Effector memory CD8-positive, alpha-beta T cell (primary cell): Measurements from ENCODE around the gene RET.

Experiments used
- ATAC-seq: fragments of 150-1000 bp; cut with Tn5 transposase; replicated peaks from 2 replicates; pipeline ENCODE4 v1.10.0; 2021; ENCODE audit warnings: mild to moderate bottlenecking, moderate library complexity
- DNase-seq, 3 experiments: peaks; one replicate each; pipeline ENCODE4 v3.0.0; 2021
- H3K27ac Mint-ChIP-seq, 2 donors: one replicate each; pipeline ENCODE4 v1.8.0; 2022; ENCODE audit warnings: mild to moderate bottlenecking in 2 of 2, mixed read lengths in 2 of 2, moderate library complexity in 2 of 2
- H3K27me3 Mint-ChIP-seq, 2 donors: one replicate each; pipeline ENCODE4 v1.8.0; 2022; ENCODE audit warnings: mixed read lengths in 2 of 2
- H3K36me3 Mint-ChIP-seq: one replicate; pipeline ENCODE4 v1.8.0; 2022; ENCODE audit warnings: mild to moderate bottlenecking, moderate library complexity, mixed read lengths; ENCODE audit not compliant: insufficient read depth
- H3K4me1 Mint-ChIP-seq, 2 donors: one replicate each; pipeline ENCODE4 v1.8.0; 2022; ENCODE audit warnings: low read depth in 2 of 2, mixed read lengths in 2 of 2
- H3K4me3 Mint-ChIP-seq, 2 donors: one replicate each; pipeline ENCODE4 v1.8.0; 2022; ENCODE audit warnings: mild to moderate bottlenecking in 2 of 2, mixed read lengths in 2 of 2, moderate library complexity in 2 of 2
- H3K9me3 Mint-ChIP-seq, 2 donors: one replicate each; pipeline ENCODE4 v1.8.0; 2022; ENCODE audit warnings: mixed read lengths in 2 of 2

Gene RET

DNA sequence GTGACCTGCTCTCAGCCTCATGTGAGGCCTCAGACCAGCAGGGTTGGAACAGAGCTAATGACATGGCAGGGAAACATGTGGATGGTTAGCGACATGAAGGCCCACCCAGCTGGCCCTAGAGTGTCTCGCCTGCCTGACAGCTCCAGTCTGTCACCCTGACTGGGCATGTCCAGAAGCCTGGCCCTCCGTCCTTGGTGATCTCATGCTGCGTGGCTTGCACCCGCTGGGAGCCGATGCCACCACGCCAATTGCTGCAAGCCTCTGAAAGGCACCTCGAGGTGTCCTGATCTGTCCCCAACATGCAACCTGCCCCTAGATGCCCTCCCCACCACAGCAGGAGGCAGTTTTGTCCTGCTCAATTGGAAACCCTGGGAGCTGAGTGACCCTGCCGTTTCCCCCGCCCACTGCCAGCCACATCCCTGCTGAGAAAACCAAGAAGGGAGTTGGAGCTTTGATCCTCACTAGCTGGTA, 27.8 kb upstream of the RET start:
- ATAC-seq (no peak), DNase-seq (no peak)
- Mint-ChIP-seq H3K27ac (no peak overlapping the region), H3K27me3 (peaks cover 14 to 40% of the 10 kb centered on the region in 2 donors), H3K9me3 (no peaks in the 10 kb centered on the region), H3K4me1 (no peaks in the 10 kb centered on the region), H3K4me3 (no peak overlapping the region), H3K36me3 (no peaks in the 10 kb centered on the region)

- no peak overlapping the region for H3K27ac Mint-ChIP-seq
- no peak for ATAC-seq
- no peak for DNase-seq
- H3K36me3 Mint-ChIP-seq: no peaks in the 10 kb centered on the region
- no peaks in the 10 kb centered on the region for H3K4me1 Mint-ChIP-seq
- peaks cover 14 to 35% of the 10 kb centered on the region in 2 donors for H3K27me3 Mint-ChIP-seq
- H3K9me3 Mint-ChIP-seq: no peaks in the 10 kb centered on the region
- no peak overlapping the region for H3K4me3 Mint-ChIP-seq
These were observed 26.9 kb upstream of the RET start for GRCh38 chr10:43050011-43050410.

GRCh38 chr10:43053825-43054224, 23.0 kb upstream of the RET start:
- no peaks in the 10 kb centered on the region for H3K9me3 Mint-ChIP-seq
- H3K27me3 Mint-ChIP-seq: peaks cover 31 to 54% of the 10 kb centered on the region in 2 donors
- H3K27ac Mint-ChIP-seq: no peak overlapping the region
- H3K4me1 Mint-ChIP-seq: no peaks in the 10 kb centered on the region
- no peaks in the 10 kb centered on the region for H3K36me3 Mint-ChIP-seq
- H3K4me3 Mint-ChIP-seq: no peak overlapping the region
- DNase-seq (no peak), ATAC-seq (no peak)

- H3K4me3 Mint-ChIP-seq: no peak overlapping the region
- H3K27me3 Mint-ChIP-seq: peaks cover 36 to 54% of the 10 kb centered on the region in 2 donors
- no peaks in the 10 kb centered on the region for H3K36me3 Mint-ChIP-seq
- DNase-seq (no peak), ATAC-seq (no peak)
- no peak overlapping the region for H3K27ac Mint-ChIP-seq
- H3K9me3 Mint-ChIP-seq: no peaks in the 10 kb centered on the region
- H3K4me1 Mint-ChIP-seq: no peaks in the 10 kb centered on the region
These were observed 22.3 kb upstream of the RET start for GRCh38 chr10:43054593-43054992.

DNA sequence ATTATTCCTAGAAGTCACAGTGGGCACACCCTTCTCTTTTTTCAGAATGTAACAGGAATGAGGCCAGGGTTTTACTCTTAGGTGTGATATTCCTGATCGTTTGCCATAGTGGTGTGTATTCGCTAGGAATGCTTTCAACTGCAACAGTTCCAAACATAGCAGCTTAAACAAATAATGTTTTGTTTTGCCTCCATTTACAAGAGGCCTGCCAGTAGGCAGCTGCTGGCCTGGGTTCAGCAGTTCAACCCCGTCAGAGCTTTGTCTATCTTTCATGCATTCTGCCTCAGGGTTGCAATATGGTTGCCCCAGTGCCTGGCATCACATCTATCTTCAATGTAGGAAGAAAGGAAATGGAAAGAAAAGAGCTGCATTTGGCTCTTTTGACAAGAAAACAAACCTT, 21.7 kb upstream of the RET start:
- DNase-seq (no peak), ATAC-seq (no peak)
- Mint-ChIP-seq H3K36me3 (no peaks in the 10 kb centered on the region), H3K27me3 (peaks cover 41 to 57% of the 10 kb centered on the region in 2 donors), H3K9me3 (no peaks in the 10 kb centered on the region), H3K4me1 (no peaks in the 10 kb centered on the region), H3K4me3 (no peak overlapping the region), H3K27ac (no peak overlapping the region)

DNA sequence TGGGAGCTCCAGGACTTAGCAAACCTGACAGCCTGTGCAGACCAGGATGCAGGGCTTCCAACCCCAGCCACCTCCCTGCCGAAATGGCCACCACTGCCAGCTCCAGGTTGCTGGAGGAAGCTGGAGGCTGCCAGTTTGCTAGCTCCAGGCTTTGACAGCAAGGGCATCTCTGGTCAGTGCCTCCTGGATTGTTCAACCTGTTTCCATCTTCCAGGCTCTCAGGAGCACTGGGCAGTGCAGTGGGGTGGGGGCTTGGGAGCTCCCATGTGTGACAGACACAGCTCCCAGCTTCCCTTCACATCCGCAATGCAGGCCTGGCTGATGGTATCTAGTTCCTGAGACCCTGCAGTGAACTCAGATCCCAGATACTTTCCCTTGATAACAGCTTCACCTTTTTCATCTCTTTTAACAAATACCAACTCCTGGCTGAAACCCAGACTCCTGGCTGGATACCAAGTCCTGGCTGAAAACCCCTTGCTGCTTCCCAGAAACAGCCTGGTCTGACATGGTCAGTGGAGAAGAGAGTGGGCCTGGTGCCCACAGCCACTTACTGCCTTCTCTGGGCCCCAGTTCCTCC, 20.8 kb upstream of the RET start:
- Mint-ChIP-seq H3K27me3 (peaks cover 43 to 62% of the 10 kb centered on the region in 2 donors), H3K27ac (no peak overlapping the region), H3K36me3 (no peaks in the 10 kb centered on the region), H3K4me1 (no peaks in the 10 kb centered on the region), H3K9me3 (no peaks in the 10 kb centered on the region), H3K4me3 (no peak overlapping the region)
- ATAC-seq: no peak
- DNase-seq: no peak

DNA sequence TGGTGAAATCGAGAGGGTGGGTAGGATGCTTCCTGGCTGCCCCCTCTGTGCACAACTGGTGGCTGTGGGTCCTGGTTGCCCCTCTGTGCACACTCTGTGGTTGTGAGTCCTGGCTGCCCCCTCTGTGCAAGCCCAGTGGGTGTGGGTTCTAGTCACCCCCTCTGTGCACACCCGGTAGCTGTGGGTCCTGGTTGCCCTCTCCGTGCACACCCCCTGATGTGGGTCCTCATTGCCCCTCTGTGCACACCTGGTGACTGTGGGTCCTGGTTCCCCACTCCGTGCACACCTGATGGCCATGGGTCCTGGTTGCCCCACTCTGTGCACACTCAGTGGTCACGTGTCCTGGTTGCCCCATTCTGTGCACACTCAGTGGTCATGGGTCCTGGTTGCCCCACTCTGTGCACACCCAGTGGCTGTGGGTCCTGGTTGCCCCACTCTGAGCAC, 20.3 kb upstream of the RET start:
- Mint-ChIP-seq H3K4me1 (no peaks in the 10 kb centered on the region), H3K9me3 (no peaks in the 10 kb centered on the region), H3K27ac (no peak overlapping the region), H3K36me3 (no peaks in the 10 kb centered on the region), H3K27me3 (peaks cover 43 to 62% of the 10 kb centered on the region in 2 donors), H3K4me3 (no peak overlapping the region)
- ATAC-seq: no peak
- no peak for DNase-seq

DNA sequence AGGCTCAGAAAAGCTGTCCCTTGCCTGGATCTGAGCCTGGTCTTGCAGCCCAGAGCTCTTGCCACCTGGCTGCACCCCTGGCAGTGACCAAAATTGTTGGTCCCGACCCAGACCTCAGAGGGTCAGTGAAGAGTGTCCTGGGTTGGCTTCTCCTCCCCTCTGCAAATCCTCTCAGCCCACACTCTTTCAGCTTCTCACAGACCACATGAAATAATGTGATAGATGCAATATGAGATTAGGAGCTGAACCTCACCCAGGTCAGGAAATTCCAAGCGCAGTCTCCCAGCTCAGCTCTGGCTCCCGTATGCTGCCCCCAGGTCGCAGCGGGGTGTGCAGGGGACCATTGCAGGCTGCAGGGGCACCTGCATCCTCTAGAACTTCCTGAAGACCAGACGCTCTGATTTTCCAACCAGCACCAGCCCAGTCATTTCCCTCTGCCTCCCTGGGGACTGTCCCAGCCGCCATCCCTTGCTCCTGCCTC, 19.6 kb upstream of the RET start:
- Mint-ChIP-seq H3K9me3 (no peaks in the 10 kb centered on the region), H3K36me3 (no peaks in the 10 kb centered on the region)

GRCh38 chr10:43057831-43058340, 19.0 kb upstream of the RET start:
- H3K36me3 Mint-ChIP-seq: no peaks in the 10 kb centered on the region

More for the DNA sequence above, 19.6 kb upstream of the RET start:
- no peaks in the 10 kb centered on the region for H3K4me1 Mint-ChIP-seq
- no peak overlapping the region for H3K27ac Mint-ChIP-seq
- H3K4me3 Mint-ChIP-seq: no peak overlapping the region
- ATAC-seq: no peak
- H3K27me3 Mint-ChIP-seq: peaks cover 43 to 62% of the 10 kb centered on the region in 2 donors
- no peak for DNase-seq

DNA sequence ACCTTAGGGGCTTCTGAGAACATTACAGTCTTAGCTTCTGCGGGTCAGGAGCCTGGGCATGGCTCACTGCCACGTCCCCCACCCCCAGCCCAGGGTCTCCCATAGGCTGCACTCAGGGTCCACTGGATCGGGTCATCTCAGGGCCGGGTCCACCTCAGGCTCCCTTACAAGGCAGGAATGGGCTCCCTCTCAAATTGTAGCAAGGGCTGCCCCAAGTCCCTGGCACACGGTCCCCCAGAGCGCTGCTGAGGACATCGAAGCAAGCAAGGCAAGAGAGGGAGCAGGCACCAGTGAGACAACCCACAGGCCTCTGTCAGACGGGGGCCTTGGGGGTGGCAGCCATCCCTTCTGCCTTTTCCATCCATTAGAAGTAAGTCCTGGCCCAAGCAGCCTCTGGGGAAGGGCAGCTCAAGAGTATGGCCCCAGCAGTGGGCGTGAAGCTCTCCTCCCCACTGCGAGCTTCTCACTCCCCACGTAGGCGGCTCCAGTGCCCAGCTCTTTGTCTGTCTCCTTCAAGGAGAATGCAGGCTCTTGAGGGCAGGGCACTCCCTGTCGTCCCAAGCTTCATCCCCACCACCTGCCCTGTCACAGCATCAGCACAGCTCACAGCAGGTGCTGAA, 18.0 kb upstream of the RET start:
- H3K27ac Mint-ChIP-seq: no peak overlapping the region
- no peaks in the 10 kb centered on the region for H3K4me1 Mint-ChIP-seq
- DNase-seq (no peak), ATAC-seq (no peak)
- H3K36me3 Mint-ChIP-seq: no peaks in the 10 kb centered on the region
- no peak overlapping the region for H3K4me3 Mint-ChIP-seq
- H3K9me3 Mint-ChIP-seq: no peaks in the 10 kb centered on the region
- H3K27me3 Mint-ChIP-seq: peaks cover 29 to 49% of the 10 kb centered on the region in 2 donors

More at GRCh38 chr10:43057831-43058340, 19.0 kb upstream of the RET start:
- no peaks in the 10 kb centered on the region for H3K4me1 Mint-ChIP-seq
- H3K4me3 Mint-ChIP-seq: no peak overlapping the region
- no peaks in the 10 kb centered on the region for H3K9me3 Mint-ChIP-seq
- H3K27ac Mint-ChIP-seq: no peak overlapping the region
- peaks cover 38 to 59% of the 10 kb centered on the region in 2 donors for H3K27me3 Mint-ChIP-seq
- ATAC-seq (no peak), DNase-seq (no peak)

DNA sequence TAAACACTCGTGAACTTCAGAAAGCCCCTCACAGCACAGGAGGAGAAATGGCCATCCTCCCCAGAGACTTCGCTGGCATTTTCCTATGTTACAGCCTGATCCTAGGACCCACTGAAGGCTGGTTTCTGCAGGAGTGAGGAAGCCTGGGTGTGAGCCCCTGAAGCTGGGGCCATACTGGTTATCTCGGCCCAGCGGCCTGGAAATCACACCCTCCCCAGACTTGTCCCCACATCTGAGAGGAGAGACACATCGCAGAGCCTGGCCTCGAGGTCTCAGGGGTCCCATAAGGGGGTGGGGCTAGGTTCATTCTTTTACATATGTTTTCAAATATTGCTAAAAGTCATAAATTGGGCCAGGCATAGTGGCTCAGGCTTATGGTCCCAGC, 17.5 kb upstream of the RET start:
- Mint-ChIP-seq H3K4me3 (no peak overlapping the region), H3K27me3 (peaks cover 28 to 47% of the 10 kb centered on the region in 2 donors), H3K9me3 (no peaks in the 10 kb centered on the region), H3K4me1 (no peaks in the 10 kb centered on the region), H3K27ac (no peak overlapping the region), H3K36me3 (no peaks in the 10 kb centered on the region)
- ATAC-seq: no peak
- no peak for DNase-seq

DNA sequence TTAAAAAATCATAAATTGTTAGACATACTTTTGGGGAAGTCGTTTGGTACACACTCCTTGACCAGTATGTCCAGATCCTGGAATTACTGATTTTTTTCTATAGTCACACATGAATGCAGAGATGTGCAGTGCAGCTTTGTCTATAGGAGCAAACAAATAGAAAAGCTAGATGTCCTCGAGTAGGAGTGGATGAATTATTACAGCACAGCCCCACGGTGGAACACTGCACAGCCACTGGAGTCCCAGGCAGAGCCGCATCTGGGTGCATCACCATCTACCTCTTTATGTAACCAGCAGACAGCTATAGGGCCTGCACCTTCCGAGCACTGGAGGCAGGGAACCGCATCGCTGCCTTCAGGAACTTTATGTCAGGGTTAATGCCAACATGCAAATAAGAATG, 17.0 kb upstream of the RET start:
- Mint-ChIP-seq H3K27ac (no peak overlapping the region), H3K4me1 (no peaks in the 10 kb centered on the region), H3K36me3 (no peaks in the 10 kb centered on the region), H3K4me3 (no peak overlapping the region), H3K27me3 (peaks cover 28 to 47% of the 10 kb centered on the region in 2 donors), H3K9me3 (no peaks in the 10 kb centered on the region)
- DNase-seq: no peak
- no peak for ATAC-seq

DNA sequence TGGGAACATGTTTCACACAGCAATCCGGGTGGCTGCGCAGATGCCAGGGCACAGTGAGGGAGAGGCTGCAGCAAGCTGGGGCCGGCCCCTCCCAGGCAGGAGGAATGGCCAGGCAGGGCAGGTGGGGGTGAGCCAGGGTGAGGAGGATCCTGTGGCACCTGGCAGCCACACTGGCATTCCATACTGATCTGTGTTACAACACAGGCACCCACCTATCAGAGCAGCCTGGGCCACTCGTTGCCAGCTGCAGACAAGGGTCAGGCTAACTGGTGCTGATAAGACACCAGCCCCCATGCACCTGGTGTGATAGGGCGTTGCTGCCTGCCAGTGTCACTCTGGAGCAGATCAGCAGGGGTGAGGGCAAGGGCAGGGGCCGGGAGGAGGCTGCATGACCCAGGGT, 16.6 kb upstream of the RET start:
- Mint-ChIP-seq H3K9me3 (no peaks in the 10 kb centered on the region), H3K4me3 (no peak overlapping the region), H3K27ac (no peak overlapping the region), H3K4me1 (no peaks in the 10 kb centered on the region), H3K36me3 (no peaks in the 10 kb centered on the region), H3K27me3 (peaks cover 28 to 47% of the 10 kb centered on the region in 2 donors)
- DNase-seq (no peak), ATAC-seq (no peak)

- DNase-seq: no peak
- Mint-ChIP-seq H3K36me3 (no peaks in the 10 kb centered on the region), H3K27me3 (peaks cover 28 to 44% of the 10 kb centered on the region in 2 donors), H3K4me1 (no peaks in the 10 kb centered on the region), H3K4me3 (no peak overlapping the region), H3K9me3 (no peaks in the 10 kb centered on the region), H3K27ac (no peak overlapping the region)
- ATAC-seq: no peak
These were observed 15.5 kb upstream of the RET start for GRCh38 chr10:43061331-43061730.
